NK-92 treated with Interleukin-12 subunit alpha and Interleukin-12 subunit beta, amount 100 ng/mL, for 24 hours (cell line): Measurements from ENCODE around the gene EGFLAM.
A peak's percentile ranks its signal among the peaks of the same experiment; 100 is the strongest.

Source experiments
- DNase-seq: peaks from one replicate; lab custom pipeline; 2025; lab: John Stamatoyannopoulos, UW

Gene EGFLAM

DNA sequence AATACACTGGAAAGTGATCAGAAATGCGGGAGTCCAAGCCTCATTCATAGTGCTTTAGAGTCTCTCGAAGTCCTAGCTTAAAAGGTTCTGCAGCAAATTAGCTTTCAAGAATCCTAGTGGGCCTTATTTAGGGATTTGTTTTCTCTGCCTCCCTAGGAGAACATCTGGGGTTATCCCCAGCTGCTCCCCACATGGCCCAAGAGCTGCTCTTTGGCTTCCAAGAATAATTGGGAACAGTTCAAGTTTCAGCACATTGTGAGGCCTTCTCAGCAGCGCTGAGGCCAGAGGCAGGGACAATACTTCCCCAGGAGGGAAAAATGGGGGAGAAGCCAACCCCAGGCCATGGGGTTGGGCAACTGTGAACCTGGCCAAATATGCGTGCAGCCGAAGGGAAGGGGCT, 189.4 kb downstream of the EGFLAM start:
- no peak for DNase-seq

DNA sequence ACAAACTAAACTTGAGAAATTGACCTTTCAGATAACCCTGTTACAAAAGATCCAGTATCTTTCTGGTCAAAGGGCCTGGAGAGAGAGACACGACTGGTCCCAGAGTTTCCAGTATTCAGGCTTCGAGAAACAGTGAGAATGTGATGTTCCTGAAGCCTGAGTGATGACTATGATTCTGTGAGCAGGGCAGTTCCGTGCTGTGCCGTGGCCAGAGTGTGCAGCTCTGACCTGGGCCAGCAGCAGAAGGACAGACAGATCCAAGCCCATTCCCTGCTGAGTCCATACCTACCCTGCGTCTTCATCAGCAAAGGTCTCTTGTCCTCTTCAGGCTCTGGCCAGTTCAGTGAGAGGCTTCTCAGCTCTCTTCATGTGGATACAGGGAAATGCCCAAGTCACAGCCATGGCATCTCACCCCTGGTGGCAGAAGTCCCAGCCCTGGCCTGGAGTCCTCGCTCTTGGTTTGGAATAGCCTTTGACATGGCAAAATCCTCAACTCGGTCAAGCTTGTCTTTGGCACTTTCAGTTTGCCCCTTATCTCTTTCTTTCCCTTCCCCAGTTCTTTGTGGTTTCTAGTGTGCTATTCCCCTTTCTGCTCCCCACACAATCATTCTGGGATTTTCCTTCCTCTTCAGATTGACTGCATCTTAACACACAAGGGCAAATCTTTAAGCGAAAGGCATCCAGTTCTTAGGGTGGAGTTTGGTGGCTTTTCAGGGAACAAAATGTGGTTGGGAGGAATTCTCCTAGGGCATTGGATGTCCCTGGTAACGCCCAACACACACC, 190.4 kb downstream of the EGFLAM start:
- no peak for DNase-seq

DNA sequence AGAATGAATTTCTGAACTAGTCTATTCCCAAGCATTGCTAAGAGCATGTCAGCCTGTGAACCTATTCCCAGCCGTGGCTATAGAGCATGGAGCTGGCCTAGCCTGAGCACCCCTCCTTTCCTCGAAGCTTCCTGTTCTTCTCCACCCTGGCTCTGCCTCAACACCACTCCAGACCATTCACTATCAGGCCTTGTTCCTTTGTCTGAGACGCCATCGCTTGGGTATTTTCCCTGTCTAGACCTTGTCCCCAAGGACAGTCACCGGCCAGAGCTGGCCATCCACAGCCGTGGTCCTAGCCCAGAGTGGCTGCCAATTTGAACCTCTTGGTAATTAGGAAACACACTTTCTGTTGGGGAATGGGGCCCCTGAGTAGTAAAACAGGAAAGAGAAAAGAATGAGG, 192.3 kb downstream of the EGFLAM start:
- no peak for DNase-seq

DNA sequence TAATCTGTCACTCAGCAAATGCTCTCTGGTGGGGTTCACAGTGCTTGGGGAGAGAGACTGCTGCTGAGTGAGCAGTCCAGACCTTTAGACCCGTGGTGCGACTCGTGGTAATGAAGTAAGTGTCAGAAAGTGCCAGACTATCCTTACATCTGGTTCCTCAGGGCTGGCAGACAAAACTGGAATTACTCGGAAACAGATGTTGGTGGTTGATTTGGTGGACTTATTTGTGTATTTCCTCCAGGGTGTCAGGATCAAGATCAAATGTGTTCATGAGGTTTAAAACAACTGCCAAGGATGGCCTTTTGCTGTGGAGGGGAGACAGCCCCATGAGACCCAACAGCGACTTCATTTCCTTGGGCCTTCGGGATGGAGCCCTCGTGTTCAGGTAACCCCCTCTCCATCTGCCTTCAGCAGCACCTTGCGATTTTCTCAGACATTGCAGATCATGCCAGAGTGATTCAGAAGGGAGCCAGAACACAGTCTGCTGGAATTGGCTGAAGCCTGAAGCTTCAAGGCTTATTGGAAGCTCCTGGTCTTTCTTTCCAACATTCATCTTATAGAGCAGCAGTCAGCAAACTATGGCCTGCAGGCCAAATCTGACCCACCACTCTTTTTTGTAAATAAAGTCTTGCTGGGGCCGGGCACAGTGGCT, 192.8 kb downstream of the EGFLAM start:
- no peak for DNase-seq

DNA sequence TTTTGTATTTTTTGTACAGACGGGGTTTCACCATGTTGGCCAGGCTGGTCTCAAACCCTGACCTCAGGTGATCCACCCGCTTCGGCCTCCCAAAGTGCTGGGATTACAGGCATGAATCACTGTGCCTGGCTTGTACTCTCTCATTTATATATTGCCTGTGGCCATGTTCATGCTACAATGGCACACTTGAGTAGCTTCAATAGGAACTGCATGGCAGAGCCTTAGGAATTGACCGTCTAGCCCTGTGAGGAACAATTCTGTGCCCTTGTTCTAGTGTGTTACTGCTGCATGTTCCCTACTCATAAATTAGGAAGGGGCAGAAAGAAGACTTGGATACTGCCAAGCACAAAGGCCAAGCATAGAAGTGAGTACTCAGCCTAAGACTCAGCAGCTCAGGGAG, 193.8 kb downstream of the EGFLAM start:
- DNase-seq: no peak

DNA sequence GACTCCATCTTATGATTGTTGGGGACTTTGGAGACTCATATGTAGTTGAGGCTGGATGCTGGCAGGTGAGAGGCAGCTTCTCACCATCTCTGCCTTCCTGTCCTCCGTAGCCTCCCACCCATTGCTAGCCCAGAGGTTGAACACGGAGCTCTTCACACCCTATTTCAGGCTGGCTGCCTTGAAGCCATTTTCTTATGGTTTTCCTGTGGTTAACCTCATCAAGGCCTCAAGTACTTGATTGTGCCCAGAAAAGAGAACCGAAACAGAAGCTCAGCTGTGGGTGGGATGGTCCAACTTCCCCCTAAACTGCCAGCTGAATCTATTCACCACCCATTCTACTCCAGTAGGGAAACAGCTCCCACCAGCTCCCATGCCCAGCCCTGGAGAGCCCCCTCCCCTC, 195.1 kb downstream of the EGFLAM start:
- DNase-seq: peak; percentile 57

DNA sequence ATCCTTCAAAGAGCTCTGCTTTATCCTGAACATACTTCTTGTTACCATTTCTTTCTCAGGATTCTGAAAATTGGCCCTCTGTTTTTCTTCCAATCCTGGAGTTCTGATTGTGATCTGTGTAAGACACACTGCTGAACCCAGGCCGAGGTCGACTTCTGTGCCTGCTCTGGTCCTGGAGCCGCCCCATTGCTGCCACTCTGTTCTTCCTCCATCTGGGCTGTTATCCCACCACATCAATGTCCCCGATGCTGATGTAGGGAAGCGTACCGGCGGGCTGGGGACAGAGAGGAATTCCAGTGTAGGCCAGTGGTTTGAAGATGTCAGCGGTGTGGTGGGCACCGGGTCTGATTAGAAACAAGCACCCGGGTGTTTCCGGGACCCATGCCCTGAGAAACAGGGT, 195.6 kb downstream of the EGFLAM start:
- DNase-seq: no peak

DNA sequence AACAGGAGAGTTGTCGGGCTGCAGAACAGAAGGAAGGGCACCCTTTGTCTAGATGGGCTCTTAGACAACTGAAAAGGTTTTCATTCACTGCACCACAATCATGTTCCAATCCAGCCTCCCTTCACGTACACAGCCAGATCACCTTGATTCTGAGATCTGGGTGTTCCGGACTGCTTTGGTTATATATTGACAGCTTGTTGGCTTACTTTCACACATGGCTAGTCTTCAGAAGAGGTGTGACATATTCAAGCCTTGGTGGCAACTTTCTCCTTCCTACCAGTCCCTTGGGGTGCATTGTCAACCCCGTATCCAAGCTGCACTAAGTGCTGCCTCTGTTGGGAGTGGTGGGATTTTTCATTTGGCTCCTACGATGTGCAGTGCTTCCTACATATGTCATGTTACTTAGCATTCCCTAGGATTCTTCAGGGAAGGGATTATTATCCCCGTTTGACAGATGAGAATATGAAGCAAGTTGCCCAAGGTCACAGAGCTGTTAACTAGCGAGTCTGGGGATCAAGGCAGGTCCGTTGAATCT, 197.5 kb downstream of the EGFLAM start:
- DNase-seq: no peak

DNA sequence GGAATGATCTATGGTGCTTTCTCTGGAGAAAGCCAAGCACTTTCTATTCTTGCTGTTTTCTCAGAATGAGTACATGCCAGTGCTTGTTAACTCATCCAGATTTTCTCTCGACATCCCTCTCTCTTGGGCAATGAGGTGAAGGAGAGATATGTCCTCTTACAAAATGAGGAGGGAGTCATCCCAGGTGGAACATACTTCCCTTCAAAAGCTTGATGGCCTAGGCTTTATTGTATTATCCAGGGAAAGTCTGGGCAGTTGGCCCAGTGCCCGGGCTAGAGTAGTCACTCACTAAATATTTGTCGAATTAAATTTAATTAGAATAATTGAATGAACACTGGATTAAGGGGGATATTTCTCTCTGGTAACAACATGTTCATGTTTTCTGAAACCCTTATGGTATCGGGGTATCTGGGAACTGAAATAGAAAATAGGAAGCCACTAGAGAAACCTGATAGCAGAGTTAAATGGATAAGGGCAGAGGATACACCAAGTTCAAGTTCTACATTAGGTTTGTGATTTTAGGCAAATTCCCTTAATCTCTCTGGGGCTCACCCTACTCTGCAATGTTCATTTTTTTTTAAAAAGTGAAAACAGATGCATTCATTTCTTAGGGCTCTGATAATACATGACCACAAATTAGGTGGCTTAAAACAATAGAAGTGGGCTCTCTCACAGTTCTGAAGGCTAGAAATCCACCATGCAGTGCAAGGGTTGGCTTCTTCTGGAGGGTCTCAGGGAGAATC, 198.5 kb downstream of the EGFLAM start:
- no peak for DNase-seq

DNA sequence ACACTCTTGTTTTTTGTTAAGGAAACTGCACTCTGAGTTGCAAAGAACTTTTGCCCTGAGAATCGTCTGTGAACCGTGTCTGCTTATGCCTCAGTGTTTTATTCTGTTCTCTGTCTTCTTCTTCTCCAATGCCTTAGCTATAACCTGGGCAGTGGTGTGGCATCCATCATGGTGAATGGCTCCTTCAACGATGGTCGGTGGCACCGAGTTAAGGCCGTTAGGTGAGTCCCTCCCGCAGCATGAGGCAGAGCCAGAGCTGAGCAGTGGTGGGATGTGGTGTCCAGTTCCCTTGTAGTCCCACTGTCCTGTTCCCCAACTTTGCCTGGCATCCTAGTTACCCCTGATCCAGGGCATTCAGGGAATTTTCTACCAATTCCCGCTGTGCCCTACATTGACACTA, 199.8 kb downstream of the EGFLAM start:
- no peak for DNase-seq

DNA sequence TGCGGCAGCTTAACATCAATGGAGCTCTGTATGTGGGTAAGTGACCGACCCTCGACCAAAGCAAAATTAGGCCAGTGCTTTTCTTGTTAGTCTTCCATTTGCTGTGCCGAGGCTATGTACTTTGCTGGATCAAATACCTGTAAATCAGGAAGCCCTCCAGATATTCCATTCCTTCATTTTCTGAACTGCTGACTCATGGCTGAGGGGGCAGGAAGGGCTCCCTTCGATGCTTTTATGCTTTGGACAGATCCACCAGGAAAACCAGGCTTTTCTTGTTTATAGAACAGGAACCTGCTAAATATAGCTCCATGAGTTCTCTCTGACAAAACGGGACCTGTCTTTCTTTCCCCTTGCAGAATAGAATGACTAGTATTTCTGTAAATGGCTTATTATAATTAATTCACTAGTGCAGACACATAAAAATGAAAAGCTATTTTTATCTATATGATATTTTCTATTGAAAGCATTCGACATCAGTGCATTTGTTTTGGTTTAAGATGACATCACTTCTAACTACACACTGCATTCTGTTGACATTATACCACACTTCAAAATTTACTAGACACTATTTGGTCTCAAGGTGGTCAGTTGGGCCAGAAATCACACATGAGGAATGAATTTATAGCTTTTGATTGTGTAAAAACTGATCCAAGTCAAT, 204.7 kb downstream of the EGFLAM start:
- DNase-seq: no peak

DNA sequence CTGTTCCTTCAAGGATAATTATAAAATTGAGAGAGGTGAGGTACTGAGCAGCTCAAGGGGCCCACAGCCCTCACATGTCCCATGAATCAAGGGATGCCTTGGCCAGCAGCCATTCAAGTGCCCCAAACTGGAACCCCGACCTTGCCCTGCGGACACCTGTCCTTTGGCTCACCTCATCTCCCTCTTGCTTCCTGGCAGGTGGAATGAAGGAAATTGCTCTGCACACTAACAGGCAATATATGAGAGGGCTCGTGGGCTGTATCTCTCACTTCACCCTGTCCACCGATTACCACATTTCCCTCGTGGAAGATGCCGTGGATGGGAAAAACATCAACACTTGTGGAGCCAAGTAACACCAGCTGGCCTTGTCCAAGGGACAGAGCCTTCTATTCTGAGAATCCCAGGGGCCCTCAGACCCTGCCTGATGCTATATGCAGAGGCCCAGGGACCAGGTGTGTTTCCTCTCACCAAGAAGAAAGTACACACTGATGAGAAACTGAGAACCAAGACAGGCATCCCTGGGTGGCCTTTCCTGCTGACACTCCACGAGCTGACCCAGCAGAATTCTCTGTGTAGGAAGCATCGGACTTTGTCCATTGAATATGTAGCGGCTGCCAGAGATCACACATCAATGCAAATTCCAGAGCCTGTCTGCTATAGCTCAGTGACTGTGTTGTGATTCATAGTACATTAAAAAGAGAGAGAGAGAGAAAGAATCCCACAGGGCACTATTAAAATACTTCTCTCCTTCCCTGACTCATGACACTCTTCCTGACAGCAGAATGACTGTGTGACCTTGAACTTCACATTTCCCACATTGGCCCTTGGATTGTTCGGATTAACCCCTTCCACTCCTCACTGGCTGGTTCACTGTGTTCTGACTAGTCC, 205.5 kb downstream of the EGFLAM start:
- DNase-seq: no peak

DNA sequence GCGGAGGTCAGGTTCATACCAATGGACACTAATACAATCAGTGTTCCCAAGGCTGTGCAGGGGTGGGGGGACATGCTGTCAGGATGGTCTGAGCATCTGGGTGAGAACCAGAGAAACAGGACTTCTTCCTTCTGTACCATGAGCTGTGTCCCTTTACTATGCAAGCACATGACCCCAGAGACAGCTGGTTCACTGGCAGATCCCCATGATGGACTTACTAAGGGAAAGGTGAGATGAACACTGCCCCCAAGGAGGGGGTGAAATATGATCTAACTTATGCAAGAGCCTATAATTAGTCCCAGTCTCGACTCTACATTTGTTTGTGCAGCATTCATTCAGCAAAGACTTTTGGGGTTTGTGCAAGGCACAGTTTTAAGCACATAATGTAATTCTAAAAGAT, 206.7 kb downstream of the EGFLAM start:
- DNase-seq: no peak

DNA sequence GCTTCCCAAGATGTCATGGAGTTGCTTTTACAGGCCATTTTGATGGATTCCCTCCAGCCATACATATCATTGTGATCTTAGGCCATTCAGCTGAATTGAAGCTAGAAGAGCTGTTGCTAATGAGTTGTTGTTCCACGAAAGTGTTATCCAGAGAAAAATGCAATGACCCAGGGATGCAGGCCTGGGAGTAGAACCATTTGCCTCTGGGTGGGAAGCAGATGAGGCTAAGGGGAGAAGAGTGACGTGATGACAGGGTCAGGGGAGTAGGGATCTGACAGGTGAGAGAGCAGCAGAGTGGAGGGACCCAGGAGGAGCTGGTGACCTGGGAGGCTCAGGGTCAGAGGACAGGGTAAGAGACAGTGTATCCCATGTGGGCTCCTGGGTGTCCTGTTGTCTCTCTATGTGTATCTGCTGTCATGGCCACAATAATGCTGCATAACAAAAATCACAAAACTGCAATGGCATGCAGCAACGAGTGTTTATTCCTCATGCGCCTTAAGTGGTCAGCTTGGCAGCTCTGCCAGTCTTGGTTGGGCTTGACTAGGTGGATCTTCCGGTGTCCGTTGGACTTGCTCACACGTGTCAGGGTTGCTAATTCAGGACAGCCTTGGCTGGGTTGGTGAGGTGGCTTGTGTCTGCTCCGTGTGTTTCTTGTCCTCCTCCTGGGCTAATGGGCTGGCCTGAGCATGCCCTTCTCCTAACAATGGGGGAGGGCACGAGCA, 207.5 kb downstream of the EGFLAM start:
- no peak for DNase-seq

DNA sequence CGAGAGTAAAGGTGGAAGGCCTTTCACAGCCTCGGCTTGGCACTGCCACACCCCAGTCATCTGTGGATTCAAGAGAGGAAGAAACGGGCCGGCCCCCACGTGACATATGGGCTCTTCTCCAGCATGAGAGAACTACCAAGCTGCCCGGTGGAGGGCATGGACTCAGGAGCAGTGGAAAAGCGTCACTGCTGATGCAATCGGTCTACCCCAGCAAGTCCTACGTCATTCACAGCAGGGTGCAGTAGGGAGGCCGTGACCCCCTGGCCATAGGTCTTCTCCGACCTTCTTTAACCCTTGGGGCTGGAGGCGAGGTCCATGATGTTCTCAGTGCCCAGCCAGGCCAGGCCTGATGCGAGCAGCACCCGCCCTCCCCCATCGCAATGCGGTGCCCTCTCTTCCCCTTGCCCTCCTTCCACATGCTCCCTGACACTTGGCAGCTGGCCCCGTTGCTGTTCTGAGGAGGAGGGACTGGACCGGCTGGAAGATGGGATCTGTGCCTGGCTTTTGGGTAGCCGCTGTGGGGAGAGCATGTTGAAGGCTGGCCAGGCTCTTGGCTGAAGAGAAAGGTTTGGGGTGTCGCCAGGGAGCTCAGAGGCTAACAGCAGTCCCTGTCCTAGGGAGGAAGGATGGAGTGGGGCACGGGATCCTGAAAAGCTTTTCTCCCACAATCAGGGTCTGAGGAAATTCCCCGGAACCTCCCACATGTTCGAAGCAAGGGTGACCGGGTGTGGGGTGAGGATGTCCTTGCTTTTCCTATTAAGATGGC, 208.2 kb downstream of the EGFLAM start:
- DNase-seq: no peak

DNA sequence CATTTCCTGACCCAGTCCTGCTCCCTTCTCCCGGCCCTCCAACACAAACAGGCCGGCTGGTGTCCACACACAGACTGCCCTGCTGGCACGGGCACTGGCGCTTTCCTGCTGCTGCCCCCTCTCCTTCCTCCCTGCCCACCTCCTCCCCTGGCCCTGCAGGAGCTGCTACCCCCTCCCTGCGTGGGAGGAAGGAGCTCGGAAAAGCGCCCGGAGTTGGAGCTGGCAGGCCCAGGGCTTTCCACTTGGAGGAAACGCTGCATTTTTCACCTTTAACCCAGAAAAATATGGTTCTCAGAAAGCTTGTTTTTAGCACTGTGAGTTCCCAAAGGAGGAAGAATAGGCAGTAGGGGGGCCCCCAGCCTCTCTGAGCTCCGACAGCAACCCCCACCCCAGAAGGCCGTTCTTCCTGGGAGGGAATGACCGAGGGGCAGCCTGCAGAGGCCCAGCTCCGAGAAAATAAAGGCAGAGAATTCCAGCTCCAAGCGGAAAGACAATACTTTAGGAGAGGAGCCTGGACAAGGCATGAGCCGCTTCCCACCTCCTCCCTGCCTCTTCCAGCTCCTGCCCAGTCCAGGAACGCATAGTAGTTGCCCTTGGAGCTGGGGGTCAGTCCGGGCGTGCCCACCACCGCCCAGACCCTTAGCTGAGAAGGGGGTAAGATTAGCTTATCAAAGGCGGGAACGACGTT, 209.1 kb downstream of the EGFLAM start:
- DNase-seq: no peak

DNA sequence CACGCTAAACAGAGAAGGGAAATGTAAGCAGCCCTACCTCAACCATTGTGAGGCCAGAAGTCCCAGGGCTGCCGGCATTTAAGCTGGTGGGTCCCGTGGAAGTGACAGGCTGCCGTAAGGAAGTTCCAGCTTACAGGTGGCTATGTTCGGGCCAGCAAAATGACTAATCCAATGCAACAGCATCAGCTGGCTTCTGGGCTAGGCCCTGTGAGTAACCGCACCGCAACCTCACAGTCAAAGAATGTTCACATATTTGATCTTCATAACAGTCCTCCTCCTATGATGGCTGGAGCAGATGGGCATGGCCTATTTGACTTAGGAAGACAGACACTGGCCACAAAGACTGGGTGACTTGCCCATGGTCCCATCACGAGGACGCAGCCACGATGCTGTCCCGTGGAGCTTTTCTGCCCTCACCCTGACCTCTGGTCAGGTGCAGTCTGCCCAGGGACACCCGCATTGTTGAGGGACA, 209.9 kb downstream of the EGFLAM start:
- no peak for DNase-seq

DNA sequence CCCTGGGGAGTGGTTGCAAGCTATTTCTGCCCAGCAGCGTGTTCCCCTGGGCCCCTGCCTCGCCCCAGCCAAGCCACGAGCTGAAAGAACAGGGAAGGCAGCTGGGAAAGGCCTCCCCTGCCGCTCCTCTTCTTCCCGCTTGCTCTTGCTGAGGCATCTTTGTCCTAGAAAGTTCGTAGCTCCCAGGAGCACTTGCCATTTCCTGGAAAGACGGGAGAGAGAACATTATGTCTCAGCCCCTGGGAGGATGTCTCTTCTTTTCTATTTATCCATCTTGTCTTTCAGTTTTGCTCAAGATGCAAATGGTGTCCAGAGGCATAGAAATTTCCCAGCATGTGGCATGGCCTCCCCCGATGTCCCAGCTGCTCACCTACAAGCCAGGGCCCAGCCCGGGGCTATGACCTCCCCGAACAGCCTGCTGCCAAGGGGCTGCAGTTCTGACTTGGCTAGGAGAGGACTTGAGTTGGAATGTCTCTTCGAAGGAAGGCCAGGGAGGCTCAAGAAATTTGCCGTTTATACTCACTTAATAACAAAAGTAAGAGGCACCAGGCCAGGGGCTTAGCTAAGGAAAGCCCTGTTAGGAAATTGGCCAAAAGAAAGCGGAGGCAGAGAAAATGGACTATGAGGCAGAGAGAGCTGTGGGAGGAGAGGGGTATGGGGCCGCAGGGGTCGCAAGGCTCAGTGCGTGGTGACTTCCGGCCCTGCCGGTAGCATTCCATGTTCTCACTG, 210.8 kb downstream of the EGFLAM start:
- DNase-seq: no peak
